ENCODE results near the gene TCL1A. TPM values are rescaled to one million over a fixed set of nuclear protein-coding genes. Genes with fewer than 3 reads are reported as not detected.

TCL1A gene
- total RNA-seq, 4 donors from 2014 or later: not detected

- Histone ChIP-seq H3K27ac (no peak within 1 kb of the TSS), H3K9me3 (no peaks in the 10 kb centered on the region), H3K27me3 (peaks cover 0 to 36% (median 0%) of the 10 kb centered on the region in 4 donors), H3K4me1 (no peaks in the 10 kb centered on the region), H3K4me3 (no peak within 1 kb of the TSS), H3K36me3 (no peaks in the 10 kb centered on the region)
- intact Hi-C loops (cut with DNase I): no loop called here
- no peak for TF ChIP-seq CTCF (IDR thresholded peaks at IDR 0.05)
- no peak for TF ChIP-seq POLR2A (IDR thresholded peaks at IDR 0.05)
- no peak for DNase-seq
- 73 to 82% methylated on average over 7 to 8 of the region's 38 CpGs for WGBS, 2 donors
These were observed 27.7 kb downstream of the TCL1A start, which contains the start of gene TCL1B for GRCh38 chr14:95685978-95686922. Gene TCL1B, plus strand, starts transcription at chr14:95686426. Its CDS starts 42 bp downstream, at chr14:95686468.

GRCh38 chr14:95683793-95684192 is 30.1 kb downstream of the TCL1A start:
- DNase-seq: no peak
- Histone ChIP-seq H3K36me3 (no peaks in the 10 kb centered on the region), H3K4me1 (no peaks in the 10 kb centered on the region), H3K9me3 (no peaks in the 10 kb centered on the region), H3K27me3 (peaks cover 0 to 25% (median 0%) of the 10 kb centered on the region in 4 donors), H3K27ac (no peak overlapping the region), H3K4me3 (no peak overlapping the region)
- 56% methylated on average over 1 of the region's 4 CpGs; no CpG with 5 or more reads in 1 of the 2 donors for WGBS, 2 donors
- intact Hi-C loops (cut with DNase I): no loop called here
- peak; percentile 36 to 65 (median 46) for TF ChIP-seq CTCF (IDR thresholded peaks at IDR 0.05)
- TF ChIP-seq POLR2A (IDR thresholded peaks at IDR 0.05): no peak

- Histone ChIP-seq H3K4me1 (no peaks in the 10 kb centered on the region), H3K27ac (no peak overlapping the region), H3K27me3 (peaks cover 0 to 21% (median 0%) of the 10 kb centered on the region in 4 donors), H3K36me3 (no peaks in the 10 kb centered on the region), H3K4me3 (no peak overlapping the region), H3K9me3 (no peaks in the 10 kb centered on the region)
- no peak for DNase-seq
- intact Hi-C loops (cut with DNase I): no loop called here
- 44 to 79% methylated on average over 2 of the region's 2 CpGs for WGBS, 2 donors
- TF ChIP-seq POLR2A (IDR thresholded peaks at IDR 0.05) (no peak), CTCF (IDR thresholded peaks at IDR 0.05) (no peak)
These were observed 32.8 kb downstream of the TCL1A start for GRCh38 chr14:95681153-95681552.

GRCh38 chr14:95679998-95680735 is 33.8 kb downstream of the TCL1A start:
- DNase-seq: no peak
- no peak overlapping the region for H3K4me3 ChIP-seq
- no peaks in the 10 kb centered on the region for H3K4me1 ChIP-seq
- WGBS, 2 donors: 29 to 42% methylated on average over 4 to 7 of the region's 8 CpGs
- H3K27me3 ChIP-seq: peaks cover 0 to 13% (median 0%) of the 10 kb centered on the region in 4 donors
- H3K36me3 ChIP-seq: no peaks in the 10 kb centered on the region
- TF ChIP-seq POLR2A (IDR thresholded peaks at IDR 0.05) (no peak), CTCF (IDR thresholded peaks at IDR 0.05) (no peak)
- no peaks in the 10 kb centered on the region for H3K9me3 ChIP-seq
- H3K27ac ChIP-seq: no peak overlapping the region
- intact Hi-C loops (cut with DNase I): no loop called here

All from esophagus squamous epithelium (tissue), 5 donors.